NCI-H2196 treated with DMSO at 0.1 percent for 48 hours (cell line): Measurements from ENCODE around the gene KRTCAP2.
"Not testable (repeated sequence)": the region's sequence is repeated elsewhere in the genome, so short reads cannot be mapped to it uniquely, and the experiment has no call there.

Experiments
- DNase-seq: peaks from one replicate; lab custom pipeline; 2025; ENCODE audit not compliant: unreplicated experiment; lab: John Stamatoyannopoulos, UW

The KRTCAP2 gene

GRCh38 chr1:155170101-155170785 is 2.9 kb downstream of the KRTCAP2 start:
- DNase-seq: no peak

- no peak for DNase-seq
Observed at GRCh38 chr1:155169541-155169940, 3.6 kb downstream of the KRTCAP2 start.

- DNase-seq: no peak
Observed at GRCh38 chr1:155168456-155169210, 4.5 kb downstream of the KRTCAP2 start.

GRCh38 chr1:155168105-155168445 is 5.0 kb downstream of the KRTCAP2 start:
- not testable (repeated sequence) for DNase-seq

GRCh38 chr1:155167166-155168104 is 5.7 kb downstream of the KRTCAP2 start:
- peak; percentile 95 for DNase-seq

GRCh38 chr1:155166471-155167165 is 6.5 kb downstream of the KRTCAP2 start:
- DNase-seq: peak; percentile 39

- no peak for DNase-seq
Observed at GRCh38 chr1:155166051-155166470, 7.0 kb downstream of the KRTCAP2 start.

- DNase-seq: not testable (repeated sequence)
Observed at GRCh38 chr1:155164625-155165024, 8.5 kb downstream of the KRTCAP2 start.

- DNase-seq: not testable (repeated sequence)
Observed at GRCh38 chr1:155163785-155164184, 9.3 kb downstream of the KRTCAP2 start.

GRCh38 chr1:155162631-155163030 is 10.5 kb downstream of the KRTCAP2 start:
- not testable (repeated sequence) for DNase-seq

- no peak for DNase-seq
Observed at GRCh38 chr1:155160128-155160527, 13.0 kb downstream of the KRTCAP2 start.

- DNase-seq: no peak
Observed at GRCh38 chr1:155158991-155159390, 14.1 kb downstream of the KRTCAP2 start.

- not testable (repeated sequence) for DNase-seq
Observed at GRCh38 chr1:155155996-155156643, 17.0 kb downstream of the KRTCAP2 start.

- DNase-seq: no peak
Observed at GRCh38 chr1:155145491-155145890, 27.6 kb downstream of the KRTCAP2 start.

GRCh38 chr1:155141749-155142148 is 31.4 kb downstream of the KRTCAP2 start:
- DNase-seq: no peak

- no peak for DNase-seq
Observed at GRCh38 chr1:155140630-155140953, 32.5 kb downstream of the KRTCAP2 start.

GRCh38 chr1:155139895-155140629 is 33.0 kb downstream of the KRTCAP2 start, which contains the start of gene DPM3:
DPM3 (minus strand) TSS chr1:155140531; CDS start chr1:155140240, 291 bp downstream.
- DNase-seq: peak; percentile 59

- no peak for DNase-seq
Observed at GRCh38 chr1:155137154-155137949, 35.8 kb downstream of the KRTCAP2 start.

GRCh38 chr1:155136748-155137147 is 36.4 kb downstream of the KRTCAP2 start:
- no peak for DNase-seq
